Measurements from ENCODE around the gene FAM193A. TPM values are rescaled to one million over a fixed set of nuclear protein-coding genes. Genes with fewer than 3 reads are reported as not detected.
A peak's percentile ranks its signal among the peaks of the same experiment; 100 is the strongest.

FAM193A gene
- total and polyA plus RNA-seq, 2 donors (not counting 1 experiment from before 2014, with no cell fraction given) = 16.0 to 62.7 TPM

GRCh38 chr4:2755821-2756690, 219.6 kb downstream of the FAM193A start, which contains the start of gene TNIP2:
TSS of gene TNIP2 (minus strand) at chr4:2756336. CDS start at chr4:2756289, 47 bp downstream.
- H2AFZ ChIP-seq (ENCODE audit: insufficient read depth, low read depth, low read length, poor library complexity, severe bottlenecking) = peak within 1 kb of the TSS; percentile 81
- H3K27ac Mint-ChIP-seq = peak within 1 kb of the TSS; percentile 79
- intact Hi-C loops (cut with micrococcal nuclease) = loop anchor here (1.0 to 2.0 kb wide), 5 partner anchors 10 to 318 kb away; partner anchors contain the start of genes GRK4, HTT, HTT-AS and NOP14

More at GRCh38 chr4:2755821-2756690, 219.6 kb downstream of the FAM193A start, which contains the start of gene TNIP2:
- H3K36me3 ChIP-seq (replicated peaks in 1 of 2; ENCODE audit: control extremely low read depth in 1 of 2, control insufficient read depth in 1 of 2, extremely low read depth in 1 of 2, insufficient read depth in 2 of 2, low read length in 1 of 2) = peaks cover 0 to 1% of the 10 kb centered on the region in 2 experiments
- ChIA-PET POLR2A (interaction anchor here (0.6 to 2.6 kb wide), 5 partner anchors 9 to 282 kb away, joined by 3 to 8 read pairs (median 4); no protein-coding TSS in a partner anchor), CTCF (interaction anchor here (0.8 to 1.6 kb wide), 4 partner anchors 10 to 208 kb away, joined by 3 to 5 read pairs (median 5); partner anchors contain the start of genes GRK4 and NOP14)
- TF ChIP-seq CTCF (IDR thresholded peaks at IDR 0.05) = peak; percentile 31
- TF ChIP-seq EZH2 (IDR thresholded peaks at IDR 0.05; ENCODE audit: borderline replicate concordance, insufficient read depth, low read depth, low read length, poor library complexity, severe bottlenecking) = no peak
- peak within 1 kb of the TSS; percentile 64 for H3K9ac ChIP-seq (ENCODE audit: low read length)
- peak within 1 kb of the TSS; percentile 38 to 83 for H3K27ac ChIP-seq (ENCODE audit: low read length in 2 of 2)
- no peaks in the 10 kb centered on the region for H3K27me3 Mint-ChIP-seq
- H3K4me2 ChIP-seq (replicated peaks; ENCODE audit: low read depth, low read length, poor library complexity, severe bottlenecking) = peak within 1 kb of the TSS; percentile 92
- peak within 1 kb of the TSS; percentile 83 for H3K4me3 Mint-ChIP-seq
- H4K20me1 ChIP-seq (ENCODE audit: control insufficient read depth, insufficient read depth, low read length, poor library complexity, severe bottlenecking) = peaks cover 33% of the 10 kb centered on the region
- H3K79me2 ChIP-seq (ENCODE audit: control insufficient read depth, insufficient read depth, low read length) = peaks cover 49% of the 10 kb centered on the region
- peaks cover 31% of the 10 kb centered on the region for H3K4me1 Mint-ChIP-seq
- peak; percentile 88 for DNase-seq
- peak within 1 kb of the TSS in 4 of 5 experiments; percentile 61 to 78 (median 68) for H3K4me3 ChIP-seq (ENCODE audit: control extremely low read depth in 1 of 5, extremely low read depth in 1 of 5, insufficient read depth in 1 of 5, low read depth in 2 of 5, low read length in 4 of 5)
- peak; percentile 86 for ATAC-seq (ENCODE audit: low read depth)
- no peaks in the 10 kb centered on the region for H3K9me3 Mint-ChIP-seq (ENCODE audit: insufficient read depth)
- no peaks in the 10 kb centered on the region for H3K27me3 ChIP-seq (replicated peaks in 1 of 4; ENCODE audit: control extremely low read depth in 1 of 4, control insufficient read depth in 3 of 4, insufficient read depth in 4 of 4, low read length in 3 of 4)
- H3K9me3 ChIP-seq (ENCODE audit: control extremely low read depth in 1 of 3, control insufficient read depth in 2 of 3, insufficient read depth in 1 of 3, low read length in 2 of 3) = no peaks in the 10 kb centered on the region
- H3K4me1 ChIP-seq (ENCODE audit: control insufficient read depth in 2 of 2, insufficient read depth in 2 of 2, low read length in 2 of 2) = peaks cover 11 to 21% of the 10 kb centered on the region in 2 donors
- WGBS (ENCODE audit: insufficient coverage) = under 1% methylated on average over 60 of the region's 96 CpGs

Measured in B cell (primary cell).